ENCODE measurements around the gene ALOX5. TPM values are rescaled to one million over a fixed set of nuclear protein-coding genes. Genes with fewer than 3 reads are reported as not detected.

Gene ALOX5
- total RNA-seq, 1 donor from 2014 or later, result 222 TPM

GRCh38 chr10:45423976-45424499 lies 50.0 kb downstream of the ALOX5 start:
- Histone ChIP-seq H3K27ac (no peak overlapping the region), H3K4me3 (no peak overlapping the region), H3K36me3 (peaks cover 9% of the 10 kb centered on the region), H3K4me1 (peaks cover 43% of the 10 kb centered on the region), H3K27me3 (ENCODE audit: low read depth) (peaks cover 16% of the 10 kb centered on the region), H3K9me3 (no peaks in the 10 kb centered on the region)
- ATAC-seq (no peak), DNase-seq (no peak)
- intact Hi-C loops (cut with DNase I), result no loop called here
- no peak for TF ChIP-seq CTCF (IDR thresholded peaks at IDR 0.05)

GRCh38 chr10:45424668-45425404 lies 50.8 kb downstream of the ALOX5 start:
- Histone ChIP-seq H3K36me3 (peaks cover 17% of the 10 kb centered on the region), H3K4me1 (peaks cover 35% of the 10 kb centered on the region), H3K27me3 (ENCODE audit: low read depth) (peaks cover 18% of the 10 kb centered on the region), H3K4me3 (no peak overlapping the region), H3K9me3 (no peaks in the 10 kb centered on the region), H3K27ac (no peak overlapping the region)
- ATAC-seq (no peak), DNase-seq (no peak)
- intact Hi-C loops (cut with DNase I), result no loop called here
- TF ChIP-seq CTCF (IDR thresholded peaks at IDR 0.05), result no peak

GRCh38 chr10:45425621-45426563 lies 51.9 kb downstream of the ALOX5 start:
- Histone ChIP-seq H3K27me3 (ENCODE audit: low read depth) (peaks cover 18% of the 10 kb centered on the region), H3K4me1 (peaks cover 24% of the 10 kb centered on the region), H3K9me3 (no peaks in the 10 kb centered on the region), H3K27ac (no peak overlapping the region), H3K4me3 (no peak overlapping the region), H3K36me3 (peaks cover 18% of the 10 kb centered on the region)
- no peak for TF ChIP-seq CTCF (IDR thresholded peaks at IDR 0.05)
- intact Hi-C loops (cut with DNase I), result no loop called here
- ATAC-seq, result no peak
- no peak for DNase-seq

- peaks cover 12% of the 10 kb centered on the region for H3K36me3 ChIP-seq
- ATAC-seq (peak in 1 of 2 donors; percentile 7), DNase-seq (no peak)
- no peak overlapping the region for H3K4me3 ChIP-seq
- intact Hi-C loops (cut with DNase I), result no loop called here
- no peak for TF ChIP-seq CTCF (IDR thresholded peaks at IDR 0.05)
- H3K4me1 ChIP-seq, result peaks cover 13% of the 10 kb centered on the region
- no peak overlapping the region for H3K27ac ChIP-seq
- no peaks in the 10 kb centered on the region for H3K9me3 ChIP-seq
- peaks cover 18% of the 10 kb centered on the region for H3K27me3 ChIP-seq (ENCODE audit: low read depth)
Observed at GRCh38 chr10:45427262-45427969, 53.4 kb downstream of the ALOX5 start.

GRCh38 chr10:45427970-45428366 lies 54.0 kb downstream of the ALOX5 start:
- no peak for DNase-seq
- intact Hi-C loops (cut with DNase I), result no loop called here
- Histone ChIP-seq H3K4me1 (peaks cover 13% of the 10 kb centered on the region), H3K9me3 (no peaks in the 10 kb centered on the region), H3K27me3 (ENCODE audit: low read depth) (peaks cover 18% of the 10 kb centered on the region), H3K4me3 (no peak overlapping the region), H3K27ac (no peak overlapping the region), H3K36me3 (peaks cover 13% of the 10 kb centered on the region)
- no peak for ATAC-seq
- no peak for TF ChIP-seq CTCF (IDR thresholded peaks at IDR 0.05)
